DND-41 (cell line): ENCODE data around the gene INTS7.

Source experiments
- ATAC-seq: fragments of 200-7000 bp; cut with Tn5 transposase; 3 replicates; pipeline ENCODE4 v1.9.1; 2021; ENCODE audit warnings: low read depth; ENCODE audit not compliant: insufficient read depth
- DNase-seq: peaks from one replicate; pipeline ENCODE4 v3.0.0-alpha.2; 2020
- H2AFZ ChIP-seq: 2 replicates; pipeline ENCODE4 v1.6.0; 2012; ENCODE audit warnings: low read depth, low read length
- H3K27ac ChIP-seq: 2 replicates; pipeline ENCODE4 v1.5.1; 2012; ENCODE audit warnings: low read length, inconsistent platforms
- H3K27me3 ChIP-seq: fragments of 200-600 bp; sonication (generic); 2 replicates; pipeline ENCODE4 v1.6.0; 2012; ENCODE audit warnings: low read length, mild to moderate bottlenecking, inconsistent platforms; ENCODE audit not compliant: insufficient read depth, poor library complexity
- H3K36me3 ChIP-seq: 2 replicates; pipeline ENCODE4 v1.5.1; 2012; ENCODE audit warnings: low read length, inconsistent platforms; ENCODE audit not compliant: insufficient read depth
- H3K4me1 ChIP-seq: 2 replicates; pipeline ENCODE4 v1.5.1; 2012; ENCODE audit warnings: mild to moderate bottlenecking, low read length; ENCODE audit not compliant: insufficient read depth
- H3K4me2 ChIP-seq: 2 replicates; pipeline ENCODE4 v1.6.0; 2012; ENCODE audit warnings: mild to moderate bottlenecking, moderate library complexity, low read length, inconsistent platforms; ENCODE audit not compliant: insufficient read depth
- H3K4me3 ChIP-seq, 2 experiments: fragments of 200-600 bp in 1 of 2; shearing (Covaris generic) in 1 of 2; 2 replicates each; pipeline ENCODE4 v1.5.1; 2012 to 2016; ENCODE audit warnings: inconsistent platforms in 2 of 2, low read length in 2 of 2, mild to moderate bottlenecking in 2 of 2, low read depth in 1 of 2, moderate library complexity in 1 of 2
- H3K79me2 ChIP-seq: 2 replicates; pipeline ENCODE4 v1.6.0; 2012; ENCODE audit warnings: low read length, inconsistent platforms; ENCODE audit not compliant: insufficient read depth
- H3K9ac ChIP-seq: 2 replicates; pipeline ENCODE4 v1.6.0; 2012; ENCODE audit warnings: low read depth, mild to moderate bottlenecking, inconsistent platforms, low read length, moderate library complexity
- H3K9me3 ChIP-seq: 2 replicates; pipeline ENCODE4 v1.5.1; 2012; ENCODE audit warnings: low read length, moderate library complexity, mild to moderate bottlenecking, inconsistent platforms; ENCODE audit not compliant: insufficient read depth, severe bottlenecking
- H4K20me1 ChIP-seq: 2 replicates; pipeline ENCODE4 v1.6.0; 2012; ENCODE audit warnings: low read length; ENCODE audit not compliant: insufficient read depth
- EZH2 ChIP-seq: IDR thresholded peaks from 3 replicates; pipeline ENCODE4 v1.6.1; 2012; ENCODE audit warnings: borderline replicate concordance, low read depth, mild to moderate bottlenecking, moderate library complexity, low read length, inconsistent platforms; ENCODE audit not compliant: severe bottlenecking
- TF ChIP-seq, protein P1 (sequence below): IDR thresholded peaks from 2 replicates; pipeline ENCODE4 v1.5.1; 2012; ENCODE audit warnings: borderline replicate concordance, low read length, moderate library complexity, mild to moderate bottlenecking; ENCODE audit not compliant: poor library complexity, severe bottlenecking; ENCODE audit errors: extremely low read depth

The INTS7 gene

GRCh38 chr1:211912038-211912437 lies 123.3 kb downstream of the INTS7 start:
- TF ChIP-seq, protein P1, sequence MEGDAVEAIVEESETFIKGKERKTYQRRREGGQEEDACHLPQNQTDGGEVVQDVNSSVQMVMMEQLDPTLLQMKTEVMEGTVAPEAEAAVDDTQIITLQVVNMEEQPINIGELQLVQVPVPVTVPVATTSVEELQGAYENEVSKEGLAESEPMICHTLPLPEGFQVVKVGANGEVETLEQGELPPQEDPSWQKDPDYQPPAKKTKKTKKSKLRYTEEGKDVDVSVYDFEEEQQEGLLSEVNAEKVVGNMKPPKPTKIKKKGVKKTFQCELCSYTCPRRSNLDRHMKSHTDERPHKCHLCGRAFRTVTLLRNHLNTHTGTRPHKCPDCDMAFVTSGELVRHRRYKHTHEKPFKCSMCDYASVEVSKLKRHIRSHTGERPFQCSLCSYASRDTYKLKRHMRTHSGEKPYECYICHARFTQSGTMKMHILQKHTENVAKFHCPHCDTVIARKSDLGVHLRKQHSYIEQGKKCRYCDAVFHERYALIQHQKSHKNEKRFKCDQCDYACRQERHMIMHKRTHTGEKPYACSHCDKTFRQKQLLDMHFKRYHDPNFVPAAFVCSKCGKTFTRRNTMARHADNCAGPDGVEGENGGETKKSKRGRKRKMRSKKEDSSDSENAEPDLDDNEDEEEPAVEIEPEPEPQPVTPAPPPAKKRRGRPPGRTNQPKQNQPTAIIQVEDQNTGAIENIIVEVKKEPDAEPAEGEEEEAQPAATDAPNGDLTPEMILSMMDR: no peak
- no peak for TF ChIP-seq EZH2
- H3K9ac ChIP-seq: no peak overlapping the region
- peaks cover 7% of the 10 kb centered on the region for H3K9me3 ChIP-seq
- H3K4me2 ChIP-seq: no peak overlapping the region
- no peaks in the 10 kb centered on the region for H3K36me3 ChIP-seq
- no peaks in the 10 kb centered on the region for H3K79me2 ChIP-seq
- H3K27ac ChIP-seq: no peak overlapping the region
- ATAC-seq: no peak
- DNase-seq: no peak
- no peak overlapping the region for H2AFZ ChIP-seq
- H3K27me3 ChIP-seq: peaks cover under 1% of the 10 kb centered on the region
- no peak overlapping the region for H3K4me3 ChIP-seq
- no peaks in the 10 kb centered on the region for H3K4me1 ChIP-seq
- no peaks in the 10 kb centered on the region for H4K20me1 ChIP-seq

- H3K4me2 ChIP-seq: no peak overlapping the region
- no peak for TF ChIP-seq EZH2
- TF ChIP-seq, protein P1: no peak
- H3K27me3 ChIP-seq: no peaks in the 10 kb centered on the region
- H3K9ac ChIP-seq: no peak overlapping the region
- no peak overlapping the region for H2AFZ ChIP-seq
- H3K36me3 ChIP-seq: no peaks in the 10 kb centered on the region
- ATAC-seq (no peak), DNase-seq (no peak)
- H3K27ac ChIP-seq: no peak overlapping the region
- H4K20me1 ChIP-seq: no peaks in the 10 kb centered on the region
- no peaks in the 10 kb centered on the region for H3K4me1 ChIP-seq
- H3K9me3 ChIP-seq: peaks cover 7% of the 10 kb centered on the region
- no peaks in the 10 kb centered on the region for H3K79me2 ChIP-seq
- no peak overlapping the region for H3K4me3 ChIP-seq
Observed at GRCh38 chr1:211910913-211911485, 124.4 kb downstream of the INTS7 start.

DNA sequence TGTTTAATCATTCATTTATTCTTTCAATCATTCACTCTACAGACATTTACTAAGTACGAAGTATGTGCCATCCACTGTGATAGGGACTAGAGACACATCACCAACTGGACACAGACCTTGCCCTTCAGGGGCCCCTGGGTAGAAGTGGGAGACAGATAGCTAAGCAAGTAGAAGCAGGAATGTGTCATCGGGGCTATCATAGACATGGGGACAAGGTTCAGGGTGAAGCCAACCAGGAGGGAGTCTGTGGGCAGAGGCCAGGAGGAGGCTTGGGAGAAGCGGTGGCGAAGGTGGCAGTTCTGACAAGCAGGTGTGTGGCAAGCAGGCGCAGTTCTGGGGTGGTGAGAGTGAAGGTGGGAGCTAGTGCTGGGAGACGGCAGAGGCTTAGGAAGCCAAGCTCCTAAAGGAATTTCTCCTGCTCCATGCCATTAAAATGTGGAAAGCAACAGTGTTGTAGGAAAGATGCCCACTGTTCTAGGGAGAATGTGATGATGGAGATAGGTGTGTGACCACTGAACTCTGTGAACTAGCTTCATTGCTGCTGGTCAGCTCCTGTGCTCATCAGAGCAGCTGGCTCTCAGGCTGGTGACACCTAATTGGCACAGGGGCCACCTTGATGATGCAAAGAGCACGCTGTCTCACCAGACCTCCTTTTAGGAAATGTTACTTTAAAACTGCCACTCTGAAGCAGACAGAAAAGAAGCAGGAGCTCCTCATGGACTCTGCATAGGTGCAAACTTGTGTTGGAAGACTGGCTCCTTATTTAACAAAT lies 125.1 kb downstream of the INTS7 start:
- Histone ChIP-seq H3K27ac (no peak overlapping the region), H3K27me3 (no peaks in the 10 kb centered on the region), H3K4me2 (no peak overlapping the region), H3K79me2 (no peaks in the 10 kb centered on the region), H3K9me3 (peaks cover 7% of the 10 kb centered on the region), H3K9ac (no peak overlapping the region), H4K20me1 (no peaks in the 10 kb centered on the region), H3K36me3 (no peaks in the 10 kb centered on the region), H2AFZ (no peak overlapping the region), H3K4me1 (no peaks in the 10 kb centered on the region), H3K4me3 (no peak overlapping the region)
- no peak for TF ChIP-seq EZH2
- TF ChIP-seq, protein P1: no peak
- ATAC-seq (no peak), DNase-seq (no peak)
